Measurements from ENCODE around the gene EDIL3.

EDIL3 gene, protein sequence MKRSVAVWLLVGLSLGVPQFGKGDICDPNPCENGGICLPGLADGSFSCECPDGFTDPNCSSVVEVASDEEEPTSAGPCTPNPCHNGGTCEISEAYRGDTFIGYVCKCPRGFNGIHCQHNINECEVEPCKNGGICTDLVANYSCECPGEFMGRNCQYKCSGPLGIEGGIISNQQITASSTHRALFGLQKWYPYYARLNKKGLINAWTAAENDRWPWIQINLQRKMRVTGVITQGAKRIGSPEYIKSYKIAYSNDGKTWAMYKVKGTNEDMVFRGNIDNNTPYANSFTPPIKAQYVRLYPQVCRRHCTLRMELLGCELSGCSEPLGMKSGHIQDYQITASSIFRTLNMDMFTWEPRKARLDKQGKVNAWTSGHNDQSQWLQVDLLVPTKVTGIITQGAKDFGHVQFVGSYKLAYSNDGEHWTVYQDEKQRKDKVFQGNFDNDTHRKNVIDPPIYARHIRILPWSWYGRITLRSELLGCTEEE

DNA sequence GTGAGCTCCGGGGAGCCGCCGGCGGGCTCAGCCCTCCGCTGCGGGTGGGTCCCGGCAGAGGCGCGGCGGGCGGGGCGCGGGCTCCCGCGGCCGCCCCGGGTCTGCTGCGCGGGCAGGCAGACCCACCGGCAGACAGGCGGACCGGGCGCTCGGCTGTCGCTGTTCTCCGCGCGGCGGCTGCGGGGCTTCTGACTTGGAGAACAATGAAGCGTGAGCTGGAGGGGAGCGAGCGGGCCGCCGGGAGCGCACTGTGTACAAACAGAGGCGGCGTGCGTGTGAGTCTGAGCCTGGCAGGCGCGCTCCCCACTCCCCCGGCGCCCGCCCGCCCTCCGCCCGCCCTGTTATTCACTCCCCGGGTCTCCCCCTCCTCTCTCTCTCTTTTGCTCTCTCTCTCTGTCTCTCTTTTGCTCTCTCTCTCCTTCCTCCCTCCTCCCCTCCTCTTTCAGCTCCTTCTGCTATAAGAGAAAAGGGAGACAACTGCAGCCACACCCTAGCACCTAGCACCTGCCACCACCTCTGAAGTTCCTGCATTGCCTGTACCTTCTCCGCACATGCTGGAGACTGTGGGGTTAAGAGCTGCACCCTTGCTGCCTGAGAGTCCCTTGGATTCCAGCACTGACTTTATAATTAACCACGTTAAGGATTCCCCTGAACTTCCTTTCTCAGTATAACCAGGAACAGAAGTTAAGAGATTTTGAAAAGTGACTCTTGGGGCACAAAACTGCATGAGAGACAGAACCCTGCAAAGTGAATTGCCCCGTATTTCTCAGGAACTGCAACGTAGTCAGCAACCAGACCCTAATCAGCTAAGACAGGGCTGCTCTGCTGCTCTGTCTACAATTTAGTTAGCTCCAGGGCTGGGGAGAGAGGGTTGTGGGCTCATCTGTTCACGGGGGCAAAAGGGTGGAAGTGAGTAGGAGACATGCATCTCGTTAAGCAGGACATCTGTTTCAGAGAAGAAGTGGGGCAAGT lies at the start of gene EDIL3:
TSS of gene EDIL3 (minus strand) at position 277 of the 972 bp plus-strand sequence. CDS start 506 bp downstream, outside the sequence.
- Mint-ChIP-seq H3K27me3 (peaks cover 19% of the 10 kb centered on the region), H3K4me1 (peaks cover 2% of the 10 kb centered on the region), H3K27ac (peak within 1 kb of the TSS; percentile 29), H3K36me3 (peaks cover 1% of the 10 kb centered on the region), H3K4me3 (no peak within 1 kb of the TSS), H3K9me3 (peaks cover 2% of the 10 kb centered on the region)
- no peak for DNase-seq (ENCODE audit: low spot score in 2 of 2)
- ATAC-seq (ENCODE audit: low read depth) = no peak

DNA sequence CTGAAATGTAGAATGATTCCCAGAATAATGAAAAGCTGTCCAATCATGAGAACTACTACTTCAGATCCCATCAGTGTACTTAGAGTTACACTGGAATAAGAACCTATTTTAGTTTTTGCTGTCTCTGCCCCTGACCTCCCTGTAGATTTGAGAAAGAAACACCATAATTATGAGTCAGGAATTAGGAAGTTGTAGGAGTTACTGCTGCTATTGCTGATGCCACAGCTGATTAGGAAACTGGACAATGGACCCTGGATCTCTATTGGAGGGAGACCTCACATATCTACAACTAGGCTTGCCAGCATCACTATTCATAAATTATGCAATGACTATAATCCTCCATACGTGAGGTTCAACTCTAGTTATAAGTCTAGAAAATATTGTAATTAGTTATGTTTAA lies 48.8 kb upstream of the EDIL3 start:
- H3K27me3 Mint-ChIP-seq = no peaks in the 10 kb centered on the region
- H3K4me1 Mint-ChIP-seq = no peaks in the 10 kb centered on the region
- no peaks in the 10 kb centered on the region for H3K36me3 Mint-ChIP-seq
- H3K9me3 Mint-ChIP-seq = peaks cover under 1% of the 10 kb centered on the region
- DNase-seq (ENCODE audit: low spot score in 2 of 2) = no peak
- ATAC-seq (ENCODE audit: low read depth) = no peak
- no peak overlapping the region for H3K4me3 Mint-ChIP-seq
- no peak overlapping the region for H3K27ac Mint-ChIP-seq

DNA sequence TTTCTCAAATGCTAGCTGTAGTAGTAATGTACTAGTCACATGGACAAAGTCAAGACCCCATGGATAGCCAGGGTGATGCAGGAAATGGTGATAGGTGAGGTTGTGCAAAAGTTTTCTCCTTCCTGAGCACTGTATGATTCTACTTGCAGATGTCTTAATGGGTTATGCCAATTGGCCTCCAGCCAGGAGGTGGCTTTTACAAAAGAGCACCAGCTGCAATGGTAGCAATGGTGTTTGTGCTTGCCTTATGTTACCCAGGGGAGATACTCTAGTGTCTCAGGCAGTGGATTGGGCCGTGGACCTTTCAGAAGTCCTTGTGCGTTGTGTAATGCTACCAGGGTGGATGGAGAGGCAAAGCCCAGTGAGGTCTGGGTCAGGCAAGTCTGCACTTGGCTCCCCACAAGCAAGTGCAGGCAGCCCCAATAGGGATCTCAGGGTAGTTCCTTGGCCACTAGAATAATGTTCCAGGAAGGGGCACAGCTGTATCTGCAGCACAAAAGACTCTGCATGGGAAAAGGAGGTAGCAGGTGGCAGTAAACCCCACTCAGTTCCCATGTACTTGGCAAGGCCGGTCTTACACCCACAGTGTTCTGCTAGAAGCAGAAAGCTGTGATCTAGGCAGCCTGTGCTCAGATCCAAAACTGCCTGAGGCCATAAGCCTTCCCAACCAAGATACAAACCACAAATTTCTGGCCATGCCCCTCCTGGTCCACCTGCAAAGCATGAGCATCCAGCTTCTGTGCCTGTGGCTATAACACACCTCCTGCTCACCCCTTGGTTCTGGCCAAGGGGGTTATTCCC lies 46.4 kb upstream of the EDIL3 start:
- DNase-seq (ENCODE audit: low spot score in 2 of 2) = no peak
- H3K4me1 Mint-ChIP-seq = no peaks in the 10 kb centered on the region
- ATAC-seq (ENCODE audit: low read depth) = no peak
- no peaks in the 10 kb centered on the region for H3K27me3 Mint-ChIP-seq
- no peaks in the 10 kb centered on the region for H3K36me3 Mint-ChIP-seq
- H3K27ac Mint-ChIP-seq = no peak overlapping the region
- peaks cover 3% of the 10 kb centered on the region for H3K9me3 Mint-ChIP-seq
- no peak overlapping the region for H3K4me3 Mint-ChIP-seq

DNA sequence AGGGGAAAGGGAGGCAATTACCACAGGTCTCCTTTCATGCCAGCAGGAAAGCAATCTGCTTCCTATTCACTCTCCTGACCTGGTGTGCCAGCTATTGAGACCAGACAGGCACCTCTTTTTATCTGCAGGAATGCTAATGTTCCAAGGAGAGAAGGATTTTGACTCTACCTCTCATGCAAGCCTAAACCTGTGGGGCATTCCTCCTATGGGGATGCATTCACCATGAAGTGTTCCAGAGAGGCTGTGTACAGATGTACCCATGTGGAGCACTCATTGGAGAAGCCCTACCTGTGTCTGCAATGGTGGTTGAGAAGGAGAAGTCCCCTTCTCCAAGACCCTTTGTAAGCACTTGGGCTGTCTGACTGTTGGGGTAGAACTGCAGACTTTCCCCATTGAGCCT lies 45.4 kb upstream of the EDIL3 start:
- no peaks in the 10 kb centered on the region for H3K4me1 Mint-ChIP-seq
- ATAC-seq (ENCODE audit: low read depth) = no peak
- DNase-seq (ENCODE audit: low spot score in 2 of 2) = no peak
- no peaks in the 10 kb centered on the region for H3K27me3 Mint-ChIP-seq
- H3K4me3 Mint-ChIP-seq = no peak overlapping the region
- no peaks in the 10 kb centered on the region for H3K36me3 Mint-ChIP-seq
- H3K27ac Mint-ChIP-seq = no peak overlapping the region
- H3K9me3 Mint-ChIP-seq = peaks cover 3% of the 10 kb centered on the region

DNA sequence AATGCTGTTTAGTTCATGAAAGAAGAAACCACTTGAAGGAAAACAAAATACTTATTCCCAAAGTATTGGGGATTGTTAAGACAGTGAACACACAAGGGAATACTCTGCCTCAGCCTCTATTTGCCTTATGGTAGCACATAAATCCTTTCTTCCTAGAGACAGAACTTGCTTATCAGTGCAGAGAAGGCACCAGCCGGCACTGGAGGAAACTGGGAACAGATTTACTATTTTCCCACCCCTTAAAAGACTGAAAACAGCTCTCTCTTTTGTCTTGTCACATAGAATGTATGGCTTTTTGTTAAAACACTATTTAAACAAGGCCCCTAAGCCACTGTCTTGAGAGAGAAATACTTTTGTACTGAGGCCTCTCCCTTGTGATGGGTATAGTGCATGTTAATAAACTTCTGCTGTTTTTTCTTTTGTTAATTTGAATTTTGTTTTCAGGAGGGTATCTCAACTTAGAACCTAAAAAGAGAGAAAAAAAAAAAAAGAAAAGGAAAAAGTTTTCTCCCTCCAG lies 40.7 kb upstream of the EDIL3 start:
- Mint-ChIP-seq H3K27me3 (no peaks in the 10 kb centered on the region), H3K4me3 (no peak overlapping the region)

DNA sequence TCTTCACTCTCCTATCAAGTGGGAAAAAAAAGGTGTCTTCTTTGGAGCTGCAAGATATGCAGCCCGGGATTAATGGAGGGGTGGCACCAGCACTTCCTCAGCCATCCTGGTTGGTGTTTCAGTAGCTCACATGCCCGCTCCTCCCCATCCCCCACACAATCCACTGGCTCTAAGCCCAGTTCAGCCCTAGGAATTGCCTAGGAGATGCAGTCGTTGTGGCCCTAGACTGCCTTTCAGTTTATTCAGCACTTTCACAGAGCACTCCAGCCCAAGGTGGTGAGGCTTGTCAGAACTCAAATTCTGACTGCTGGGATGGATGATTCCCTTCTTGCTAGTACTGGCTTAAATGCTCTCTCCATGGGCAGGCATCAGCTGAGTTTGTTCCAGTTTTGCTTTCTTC lies 35.1 kb upstream of the EDIL3 start:
- H3K27ac Mint-ChIP-seq = no peak overlapping the region
- no peaks in the 10 kb centered on the region for H3K27me3 Mint-ChIP-seq
- ATAC-seq (ENCODE audit: low read depth) = no peak
- no peaks in the 10 kb centered on the region for H3K4me1 Mint-ChIP-seq
- H3K36me3 Mint-ChIP-seq = no peaks in the 10 kb centered on the region
- DNase-seq (ENCODE audit: low spot score in 2 of 2) = no peak
- H3K4me3 Mint-ChIP-seq = no peak overlapping the region
- peaks cover 4% of the 10 kb centered on the region for H3K9me3 Mint-ChIP-seq

More for the DNA sequence above, 40.7 kb upstream of the EDIL3 start:
- no peaks in the 10 kb centered on the region for H3K4me1 Mint-ChIP-seq
- peaks cover 6% of the 10 kb centered on the region for H3K9me3 Mint-ChIP-seq
- no peaks in the 10 kb centered on the region for H3K36me3 Mint-ChIP-seq
- ATAC-seq (ENCODE audit: low read depth) (no peak), DNase-seq (ENCODE audit: low spot score in 2 of 2) (no peak)
- H3K27ac Mint-ChIP-seq = no peak overlapping the region

DNA sequence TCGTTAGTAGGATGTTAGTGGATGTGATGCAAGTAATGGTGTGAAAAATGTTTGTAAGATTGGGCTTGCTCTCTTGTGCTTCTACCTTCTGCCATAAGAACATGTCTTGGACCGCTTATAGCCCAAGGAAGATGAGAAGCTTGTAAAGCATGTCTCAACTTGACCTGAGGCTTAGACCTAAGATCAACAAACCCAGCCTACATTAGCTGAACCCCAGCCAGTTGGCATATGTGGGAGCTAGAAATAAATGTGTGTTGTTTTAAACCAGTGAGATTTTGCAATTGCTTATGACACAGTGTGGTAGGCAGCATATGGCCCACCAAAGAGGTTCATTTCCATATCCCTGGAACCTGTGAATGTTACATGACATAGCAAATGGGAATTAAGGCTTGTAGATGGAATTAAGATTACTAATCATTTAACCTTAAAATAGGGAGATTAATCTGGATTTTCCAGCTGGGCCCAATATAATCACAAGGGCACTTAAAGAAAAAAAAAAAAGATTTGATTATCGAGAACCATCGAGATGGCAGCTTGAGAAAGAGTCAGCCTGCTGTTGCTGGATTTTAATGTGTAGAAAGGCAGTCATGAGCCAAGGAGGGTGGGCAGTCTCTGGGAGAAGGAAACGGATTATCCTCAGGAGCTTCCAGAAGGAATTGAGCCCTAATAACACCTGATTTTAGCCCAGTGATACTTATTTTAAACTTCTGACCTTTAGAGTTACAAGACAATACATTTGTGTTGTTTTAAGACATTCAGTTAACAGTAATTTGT lies 27.3 kb upstream of the EDIL3 start:
- H3K36me3 Mint-ChIP-seq = no peaks in the 10 kb centered on the region
- H3K27ac Mint-ChIP-seq = no peak overlapping the region
- no peaks in the 10 kb centered on the region for H3K4me1 Mint-ChIP-seq
- ATAC-seq (ENCODE audit: low read depth) (no peak), DNase-seq (ENCODE audit: low spot score in 2 of 2) (no peak)
- no peaks in the 10 kb centered on the region for H3K27me3 Mint-ChIP-seq
- no peak overlapping the region for H3K4me3 Mint-ChIP-seq
- H3K9me3 Mint-ChIP-seq = peaks cover 3% of the 10 kb centered on the region

DNA sequence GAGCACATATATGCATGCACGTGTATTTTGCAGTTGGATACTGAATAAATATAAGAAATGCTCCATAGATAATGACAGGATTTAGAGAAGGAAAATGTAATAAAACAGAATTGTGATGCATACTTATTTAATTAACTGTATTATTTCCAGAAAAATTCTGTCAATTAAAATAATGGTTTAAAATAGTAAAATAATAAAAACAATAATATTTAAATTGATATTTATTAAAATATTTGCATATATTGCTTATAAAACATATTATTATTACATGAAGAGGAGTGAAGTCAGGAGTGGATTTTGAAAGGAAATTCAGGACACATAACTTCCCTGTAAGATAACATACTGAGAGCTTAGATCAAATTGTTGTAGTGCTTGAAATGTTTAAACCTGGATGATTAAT lies 21.4 kb upstream of the EDIL3 start:
- ATAC-seq (ENCODE audit: low read depth) (no peak), DNase-seq (ENCODE audit: low spot score in 2 of 2) (no peak)
- H3K27me3 Mint-ChIP-seq = no peaks in the 10 kb centered on the region
- no peaks in the 10 kb centered on the region for H3K36me3 Mint-ChIP-seq
- H3K9me3 Mint-ChIP-seq = no peaks in the 10 kb centered on the region
- H3K4me1 Mint-ChIP-seq = no peaks in the 10 kb centered on the region
- H3K27ac Mint-ChIP-seq = no peak overlapping the region
- no peak overlapping the region for H3K4me3 Mint-ChIP-seq

DNA sequence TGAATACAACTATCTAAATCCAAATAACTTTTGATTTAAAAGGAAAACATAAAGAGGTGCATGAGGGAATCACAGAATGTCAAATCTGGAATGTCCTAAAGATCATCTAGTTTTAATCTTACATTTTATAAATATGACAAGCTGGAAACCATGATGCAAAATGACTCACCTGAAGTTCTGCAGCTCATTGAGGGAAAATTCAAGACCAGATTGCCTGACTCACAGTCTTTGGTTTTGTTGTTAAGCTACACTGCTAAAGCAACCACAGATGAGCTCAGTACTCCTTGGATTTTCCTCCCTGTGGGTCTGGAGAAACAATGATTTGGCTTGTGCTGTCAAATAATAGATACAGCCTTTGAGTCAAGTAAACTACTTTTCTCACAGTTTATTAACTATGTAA lies 19.1 kb upstream of the EDIL3 start:
- H3K9me3 Mint-ChIP-seq = no peaks in the 10 kb centered on the region
- no peaks in the 10 kb centered on the region for H3K36me3 Mint-ChIP-seq
- ATAC-seq (ENCODE audit: low read depth) (no peak), DNase-seq (ENCODE audit: low spot score in 2 of 2) (no peak)
- H3K4me3 Mint-ChIP-seq = no peak overlapping the region
- H3K4me1 Mint-ChIP-seq = no peaks in the 10 kb centered on the region
- no peaks in the 10 kb centered on the region for H3K27me3 Mint-ChIP-seq
- H3K27ac Mint-ChIP-seq = no peak overlapping the region

DNA sequence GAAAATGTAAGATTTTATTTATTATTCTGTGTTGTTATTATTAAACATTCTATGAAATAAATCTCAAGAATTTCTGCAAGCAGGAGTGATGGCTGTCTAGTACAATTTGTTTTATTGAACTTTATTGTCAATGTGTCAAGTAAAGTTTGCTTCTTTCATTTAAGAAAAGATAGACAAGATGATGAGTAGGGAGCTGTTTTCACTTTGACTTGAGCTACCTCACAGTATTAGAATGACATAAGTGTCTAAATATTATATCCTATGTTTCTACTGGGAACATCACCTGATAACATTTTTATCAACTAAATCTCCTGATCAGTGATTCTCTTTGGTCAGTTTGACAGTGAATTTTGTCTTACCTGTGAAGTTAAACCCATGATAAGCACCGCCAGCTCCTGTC lies 12.7 kb upstream of the EDIL3 start:
- H3K4me1 Mint-ChIP-seq = no peaks in the 10 kb centered on the region
- no peak overlapping the region for H3K4me3 Mint-ChIP-seq
- ATAC-seq (ENCODE audit: low read depth) = no peak
- DNase-seq (ENCODE audit: low spot score in 2 of 2) = no peak
- H3K9me3 Mint-ChIP-seq = peaks cover 1% of the 10 kb centered on the region
- H3K27ac Mint-ChIP-seq = no peak overlapping the region
- H3K27me3 Mint-ChIP-seq = no peaks in the 10 kb centered on the region
- no peaks in the 10 kb centered on the region for H3K36me3 Mint-ChIP-seq

DNA sequence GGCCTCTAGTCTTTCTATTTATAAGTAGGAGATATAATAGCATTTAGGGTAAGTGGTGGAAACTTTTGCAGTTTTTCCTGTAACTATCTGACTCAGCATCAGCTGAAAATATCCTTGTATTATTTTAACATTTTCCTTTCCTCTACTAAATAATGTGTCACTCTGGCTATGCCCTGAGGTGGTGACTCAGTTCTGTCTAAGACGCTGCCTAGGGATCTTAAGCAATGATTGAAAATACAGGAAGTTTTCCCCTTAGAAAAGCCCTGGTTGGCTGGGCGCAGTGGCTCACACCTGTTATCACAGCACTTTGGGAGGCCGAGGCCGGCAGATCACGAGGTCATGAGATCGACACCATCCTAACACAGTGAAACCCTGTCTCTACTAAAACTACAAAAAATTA lies 9.3 kb upstream of the EDIL3 start:
- no peak overlapping the region for H3K27ac Mint-ChIP-seq
- peaks cover 1% of the 10 kb centered on the region for H3K9me3 Mint-ChIP-seq
- no peak for DNase-seq (ENCODE audit: low spot score in 2 of 2)

DNA sequence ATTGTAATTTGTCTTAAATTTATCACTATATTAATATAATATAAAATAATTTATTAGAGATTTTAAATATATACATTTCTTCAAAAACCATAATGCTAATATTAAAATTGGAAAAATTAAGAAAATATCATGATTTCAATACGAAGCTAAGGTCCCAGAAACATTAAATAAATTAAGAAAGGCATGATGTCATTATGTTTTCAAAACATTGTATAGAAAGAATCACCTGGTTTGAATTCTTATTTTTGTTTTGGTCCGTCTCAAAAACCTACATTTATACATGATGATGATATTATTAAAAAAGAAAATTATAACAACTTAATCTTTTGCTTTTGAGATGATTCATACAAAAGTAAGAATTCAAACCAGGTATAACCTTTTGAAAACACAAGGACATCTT lies 8.2 kb upstream of the EDIL3 start:
- Mint-ChIP-seq H3K4me3 (no peak overlapping the region), H3K36me3 (no peaks in the 10 kb centered on the region), H3K27ac (no peak overlapping the region), H3K9me3 (peaks cover 1% of the 10 kb centered on the region), H3K4me1 (no peaks in the 10 kb centered on the region), H3K27me3 (no peaks in the 10 kb centered on the region)
- ATAC-seq (ENCODE audit: low read depth) (no peak), DNase-seq (ENCODE audit: low spot score in 2 of 2) (no peak)

More for the DNA sequence above, 9.3 kb upstream of the EDIL3 start:
- Mint-ChIP-seq H3K4me1 (no peaks in the 10 kb centered on the region), H3K27me3 (no peaks in the 10 kb centered on the region), H3K36me3 (no peaks in the 10 kb centered on the region), H3K4me3 (no peak overlapping the region)
- no peak for ATAC-seq (ENCODE audit: low read depth)

DNA sequence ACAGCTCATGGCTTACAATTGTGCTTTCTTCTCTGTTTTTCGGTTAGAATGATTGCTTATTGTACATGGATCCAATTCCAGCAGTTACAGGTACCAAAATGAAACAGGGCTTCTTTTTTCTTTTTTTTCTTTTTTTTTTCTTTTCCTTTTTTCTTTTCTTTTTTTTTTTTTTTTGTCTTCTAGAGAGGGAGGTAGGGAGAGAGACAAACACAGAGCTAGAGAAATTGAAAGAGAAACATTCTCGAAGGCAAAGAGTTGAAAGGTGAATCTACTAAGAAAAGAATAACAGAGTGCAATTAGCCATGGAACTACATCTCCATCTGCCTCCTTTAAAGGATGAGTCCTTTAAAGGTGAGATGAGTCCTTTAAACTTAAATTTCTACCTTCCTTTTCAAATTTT lies 1.0 kb upstream of the EDIL3 start:
- Mint-ChIP-seq H3K4me1 (peaks cover 2% of the 10 kb centered on the region), H3K4me3 (no peak overlapping the region), H3K27ac (peak overlapping the region; percentile 29), H3K27me3 (peaks cover 19% of the 10 kb centered on the region), H3K9me3 (peaks cover 2% of the 10 kb centered on the region), H3K36me3 (peaks cover 1% of the 10 kb centered on the region)
- no peak for ATAC-seq (ENCODE audit: low read depth)
- DNase-seq (ENCODE audit: low spot score in 2 of 2) = no peak
